ENCODE data around the gene PHLDA1. TPM values are rescaled to one million over a fixed set of nuclear protein-coding genes. Genes with fewer than 3 reads are reported as not detected.

PHLDA1 gene
- total RNA-seq, 2 experiments from 2014 or later = 0.44 to 2.1 TPM

- H3K4me3 ChIP-seq (ENCODE audit: low read depth, low read length, poor library complexity, severe bottlenecking) = peak overlapping the region; percentile 71
- peak overlapping the region; percentile 89; the same call in 1 of the 2 replicates for H2AFZ ChIP-seq (ENCODE audit: low read length)
- ChIA-PET POLR2A (interaction anchor here (0.7 to 1.4 kb wide), 2 partner anchors 388 to 620 kb away, joined by 3 to 4 read pairs; no protein-coding TSS in a partner anchor), CTCF (ENCODE audit: unreplicated experiment) (interaction anchor here (0.7 kb wide), 1 partner anchor 68 kb away, joined by 3 read pairs; no protein-coding TSS in a partner anchor)
- no peaks in the 10 kb centered on the region for H3K79me2 ChIP-seq (ENCODE audit: insufficient read depth, low read depth, low read length)
- TF ChIP-seq CTCF (conservative IDR thresholded peaks at IDR 0.05; ENCODE audit: low read length) (no peak), EZH2phosphoT487 (IDR thresholded peaks at IDR 0.05; ENCODE audit: borderline replicate concordance, low read depth, low read length) (no peak)
- no peaks in the 10 kb centered on the region for H3K9me3 ChIP-seq (ENCODE audit: low read length)
- H3K4me2 ChIP-seq (ENCODE audit: low read length) = peak overlapping the region; percentile 67
- H3K36me3 ChIP-seq (ENCODE audit: insufficient read depth, low read length) = no peaks in the 10 kb centered on the region
- no peak overlapping the region for H3K27ac ChIP-seq (ENCODE audit: low read depth, low read length, poor library complexity, severe bottlenecking)
- no peak for DNase-seq (ENCODE audit: low spot score)
- no peaks in the 10 kb centered on the region for H3K9me2 ChIP-seq (ENCODE audit: insufficient read depth, low read length)
- intact Hi-C loops (cut with micrococcal nuclease; ENCODE audit: unreplicated experiment) = loop anchor here (2.0 to 5.0 kb wide), 4 partner anchors 113 to 543 kb away; partner anchors contain the start of gene KRR1
- BruUV-seq (replicated peaks) = no TSS peak
- peaks cover 28% of the 10 kb centered on the region for H3K4me1 ChIP-seq (ENCODE audit: insufficient read depth, low read length, poor library complexity, severe bottlenecking)
- H4K20me1 ChIP-seq (ENCODE audit: insufficient read depth, low read length) = no peaks in the 10 kb centered on the region
Observed at GRCh38 chr12:76029982-76030340, 1.6 kb downstream of the PHLDA1 start.

- Histone ChIP-seq H2AFZ (ENCODE audit: low read length) (no peak overlapping the region), H4K20me1 (ENCODE audit: insufficient read depth, low read length) (no peaks in the 10 kb centered on the region), H3K9me2 (ENCODE audit: insufficient read depth, low read length) (no peaks in the 10 kb centered on the region), H3K4me1 (ENCODE audit: insufficient read depth, low read length, poor library complexity, severe bottlenecking) (peaks cover 28% of the 10 kb centered on the region), H3K4me2 (ENCODE audit: low read length) (peak overlapping the region; percentile 6), H3K27ac (ENCODE audit: low read depth, low read length, poor library complexity, severe bottlenecking) (no peak overlapping the region), H3K36me3 (ENCODE audit: insufficient read depth, low read length) (no peaks in the 10 kb centered on the region), H3K79me2 (ENCODE audit: insufficient read depth, low read depth, low read length) (no peaks in the 10 kb centered on the region), H3K9me3 (ENCODE audit: low read length) (no peaks in the 10 kb centered on the region), H3K4me3 (ENCODE audit: low read depth, low read length, poor library complexity, severe bottlenecking) (no peak overlapping the region)
- CTCF ChIA-PET (ENCODE audit: unreplicated experiment) = no interaction called here
- no TSS peak for BruUV-seq (replicated peaks)
- no peak for TF ChIP-seq CTCF (conservative IDR thresholded peaks at IDR 0.05; ENCODE audit: low read length)
- no peak for TF ChIP-seq EZH2phosphoT487 (IDR thresholded peaks at IDR 0.05; ENCODE audit: borderline replicate concordance, low read depth, low read length)
- POLR2A ChIA-PET = interaction anchor here (1.0 kb wide), 2 partner anchors 69 to 70 kb away, joined by 3 read pairs; no protein-coding TSS in a partner anchor
- DNase-seq (ENCODE audit: low spot score) = no peak
- intact Hi-C loops (cut with micrococcal nuclease; ENCODE audit: unreplicated experiment) = no loop called here
Observed at GRCh38 chr12:76028571-76029277, 2.9 kb downstream of the PHLDA1 start.

GRCh38 chr12:76026643-76027063, 4.9 kb downstream of the PHLDA1 start:
- no peak overlapping the region for H3K4me3 ChIP-seq (ENCODE audit: low read depth, low read length, poor library complexity, severe bottlenecking)
- DNase-seq (ENCODE audit: low spot score) = no peak
- no peak overlapping the region for H3K27ac ChIP-seq (ENCODE audit: low read depth, low read length, poor library complexity, severe bottlenecking)
- ChIA-PET POLR2A (interaction anchor here (0.7 kb wide), 1 partner anchor 224 kb away, joined by 3 read pairs; no protein-coding TSS in a partner anchor), CTCF (ENCODE audit: unreplicated experiment) (no interaction called here)
- peaks cover 20% of the 10 kb centered on the region for H3K4me1 ChIP-seq (ENCODE audit: insufficient read depth, low read length, poor library complexity, severe bottlenecking)
- BruUV-seq (replicated peaks) = no TSS peak
- intact Hi-C loops (cut with micrococcal nuclease; ENCODE audit: unreplicated experiment) = no loop called here
- TF ChIP-seq CTCF (conservative IDR thresholded peaks at IDR 0.05; ENCODE audit: low read length) (no peak), EZH2phosphoT487 (IDR thresholded peaks at IDR 0.05; ENCODE audit: borderline replicate concordance, low read depth, low read length) (no peak)
- no peak overlapping the region for H2AFZ ChIP-seq (ENCODE audit: low read length)
- no peaks in the 10 kb centered on the region for H3K9me2 ChIP-seq (ENCODE audit: insufficient read depth, low read length)
- no peaks in the 10 kb centered on the region for H3K9me3 ChIP-seq (ENCODE audit: low read length)
- H3K36me3 ChIP-seq (ENCODE audit: insufficient read depth, low read length) = no peaks in the 10 kb centered on the region
- no peaks in the 10 kb centered on the region for H3K79me2 ChIP-seq (ENCODE audit: insufficient read depth, low read depth, low read length)
- no peak overlapping the region for H3K4me2 ChIP-seq (ENCODE audit: low read length)
- no peaks in the 10 kb centered on the region for H4K20me1 ChIP-seq (ENCODE audit: insufficient read depth, low read length)
